Caco-2 (cell line): ENCODE data around the gene TNFRSF25. TPM values are rescaled to one million over a fixed set of nuclear protein-coding genes. Genes with fewer than 3 reads are reported as not detected.

Source experiments
- Bru-seq: library from RNA; stranded (reverse); fragments of 400-500 nt; gene quantifications from one replicate; lab custom pipeline; 2021; lab: Mats Ljungman, UMichigan
- BruChase-seq, 2 experiments: library from RNA; stranded (reverse); fragments of 400-500 nt; gene quantifications; one replicate each; lab custom pipeline; 2021; lab: Mats Ljungman, UMichigan
- BruUV-seq: library from RNA; stranded (reverse); fragments of 400-500 nt; replicated peaks from 2 replicates; lab custom pipeline; 2021; lab: Mats Ljungman, UMichigan
- CTCF ChIA-PET: fragments of 300-600 bp; sonication (Branson Sonifier 250); formaldehyde crosslinking; loops from one replicate; lab custom pipeline; 2022; ENCODE audit warnings: antibody characterized with exemption; lab: Charles Lee
- POLR2A ChIA-PET: fragments of 300-600 bp; sonication (Branson Sonifier 250); formaldehyde crosslinking; loops from one replicate; lab custom pipeline; 2022; ENCODE audit warnings: antibody characterized with exemption; lab: Charles Lee
- DNase-seq, 2 experiments: peaks; one replicate each; pipeline versions ENCODE4 v3.0.0 to v3.0.0-alpha.2; 2020 to 2022
- H3K27me3 ChIP-seq: replicated peaks from 2 replicates; pipeline ENCODE4 v1.6.0; 2011; ENCODE audit warnings: low read length; ENCODE audit not compliant: control insufficient read depth, insufficient read depth
- H3K36me3 ChIP-seq: 2 replicates; pipeline ENCODE4 v1.5.1; 2011; ENCODE audit warnings: low read length; ENCODE audit not compliant: control insufficient read depth, insufficient read depth
- H3K4me1 ChIP-seq: fragments of 250-450 bp; sonication (Bioruptor Pico); 2 replicates; pipeline ENCODE4 v1.5.1; 2020; ENCODE audit warnings: mild to moderate bottlenecking
- H3K4me3 ChIP-seq: 2 replicates; pipeline ENCODE4 v1.5.1; 2011; ENCODE audit warnings: low read depth, mild to moderate bottlenecking, control low read depth, low read length
- H3K9me3 ChIP-seq: fragments of 250-450 bp; sonication (Bioruptor Pico); 2 replicates; pipeline ENCODE4 v1.5.1; 2020; ENCODE audit warnings: mild to moderate bottlenecking, moderate library complexity
- H3K27ac Mint-ChIP-seq: one replicate; pipeline ENCODE4 v1.8.0; 2022; ENCODE audit warnings: mixed read lengths; ENCODE audit not compliant: unreplicated experiment
- H3K27me3 Mint-ChIP-seq: one replicate; pipeline ENCODE4 v1.8.0; 2022; ENCODE audit warnings: mixed read lengths; ENCODE audit not compliant: insufficient read depth, unreplicated experiment
- H3K36me3 Mint-ChIP-seq: one replicate; pipeline ENCODE4 v1.8.0; 2022; ENCODE audit warnings: mild to moderate bottlenecking, mixed read lengths; ENCODE audit not compliant: insufficient read depth, unreplicated experiment
- H3K4me1 Mint-ChIP-seq: one replicate; pipeline ENCODE4 v1.8.0; 2022; ENCODE audit warnings: low read depth, mixed read lengths; ENCODE audit not compliant: unreplicated experiment
- H3K4me3 Mint-ChIP-seq: one replicate; pipeline ENCODE4 v1.8.0; 2022; ENCODE audit warnings: mild to moderate bottlenecking, moderate library complexity, mixed read lengths; ENCODE audit not compliant: unreplicated experiment
- H3K9me3 Mint-ChIP-seq: one replicate; pipeline ENCODE4 v1.8.0; 2022; ENCODE audit warnings: mixed read lengths; ENCODE audit not compliant: unreplicated experiment
- CTCF ChIP-seq, 2 experiments: fragments of 200-600 bp in 1 of 2; IDR thresholded peaks; 1 replicate in 1 of 2; 2 replicates in 1 of 2; pipeline versions ENCODE4 v1.5.1 to v1.8.0; 2011 to 2022; ENCODE audit warnings: antibody characterized with exemption in 1 of 2, control low read depth in 1 of 2, inconsistent platforms in 1 of 2, low read depth in 1 of 2, low read length in 1 of 2, mild to moderate bottlenecking in 1 of 2, moderate library complexity in 1 of 2; ENCODE audit not compliant: insufficient read depth in 1 of 2, severe bottlenecking in 1 of 2, unreplicated experiment in 1 of 2
- intact Hi-C: fragments of 100-400 bp; cut with micrococcal nuclease; formaldehyde crosslinking; loops from one replicate; pipeline ENCODE4 v1.10.0; 2022; ENCODE audit not compliant: unreplicated experiment
- long read RNA-seq: library from polyadenylated mRNA; stranded (forward); transcript quantifications from one replicate; pipeline ENCODE4 v2.0.0, GENCODE V29; 2022
- total RNA-seq: library from RNA; stranded (reverse); gene quantifications from 2 replicates; pipeline ENCODE4 v1.2.3, GENCODE V29; 2022

TNFRSF25 gene, protein sequence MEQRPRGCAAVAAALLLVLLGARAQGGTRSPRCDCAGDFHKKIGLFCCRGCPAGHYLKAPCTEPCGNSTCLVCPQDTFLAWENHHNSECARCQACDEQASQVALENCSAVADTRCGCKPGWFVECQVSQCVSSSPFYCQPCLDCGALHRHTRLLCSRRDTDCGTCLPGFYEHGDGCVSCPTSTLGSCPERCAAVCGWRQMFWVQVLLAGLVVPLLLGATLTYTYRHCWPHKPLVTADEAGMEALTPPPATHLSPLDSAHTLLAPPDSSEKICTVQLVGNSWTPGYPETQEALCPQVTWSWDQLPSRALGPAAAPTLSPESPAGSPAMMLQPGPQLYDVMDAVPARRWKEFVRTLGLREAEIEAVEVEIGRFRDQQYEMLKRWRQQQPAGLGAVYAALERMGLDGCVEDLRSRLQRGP
- total RNA-seq (15.0 and 16.3 TPM in 2 replicates), Bru-seq, nascent RNA (percentile 48 among the genes with signal in this experiment), BruChase-seq, experiment 1, labeled RNA remaining after a 2-hour chase (percentile 62 among the genes with signal in this experiment), BruChase-seq, experiment 2, labeled RNA remaining after a 6-hour chase (percentile 73 among the genes with signal in this experiment)
- long read RNA-seq, partial matches to known transcripts, result 0 of 7 reads
- long read RNA-seq, other reads (novel, unspliced or antisense), result 3 of 7 reads

GRCh38 chr1:6466023-6466422, at the start of gene TNFRSF25:
TNFRSF25 (minus strand) TSS chr1:6466173; CDS start chr1:6466107, 66 bp downstream.
- no peaks in the 10 kb centered on the region for H3K9me3 Mint-ChIP-seq
- H3K4me1 Mint-ChIP-seq, result no peaks in the 10 kb centered on the region
- no peaks in the 10 kb centered on the region for H3K9me3 ChIP-seq
- no peaks in the 10 kb centered on the region for H3K4me1 ChIP-seq
- BruUV-seq, result no TSS peak
- ChIA-PET POLR2A (no interaction called here), CTCF (no interaction called here)
- no peak for DNase-seq
- intact Hi-C loops, result no loop called here
- no peak within 1 kb of the TSS for H3K4me3 Mint-ChIP-seq
- TF ChIP-seq CTCF (IDR thresholded peaks at IDR 0.05; ENCODE audit: insufficient read depth in 1 of 2, low read depth in 1 of 2, low read length in 1 of 2, severe bottlenecking in 1 of 2, unreplicated experiment in 1 of 2), result no peak
- H3K36me3 ChIP-seq, result peaks cover 5% of the 10 kb centered on the region
- H3K27me3 ChIP-seq, result no peaks in the 10 kb centered on the region
- H3K27ac Mint-ChIP-seq, result no peak within 1 kb of the TSS
- H3K36me3 Mint-ChIP-seq, result peaks cover 7% of the 10 kb centered on the region
- H3K4me3 ChIP-seq, result no peak within 1 kb of the TSS
- H3K27me3 Mint-ChIP-seq, result no peaks in the 10 kb centered on the region

DNA sequence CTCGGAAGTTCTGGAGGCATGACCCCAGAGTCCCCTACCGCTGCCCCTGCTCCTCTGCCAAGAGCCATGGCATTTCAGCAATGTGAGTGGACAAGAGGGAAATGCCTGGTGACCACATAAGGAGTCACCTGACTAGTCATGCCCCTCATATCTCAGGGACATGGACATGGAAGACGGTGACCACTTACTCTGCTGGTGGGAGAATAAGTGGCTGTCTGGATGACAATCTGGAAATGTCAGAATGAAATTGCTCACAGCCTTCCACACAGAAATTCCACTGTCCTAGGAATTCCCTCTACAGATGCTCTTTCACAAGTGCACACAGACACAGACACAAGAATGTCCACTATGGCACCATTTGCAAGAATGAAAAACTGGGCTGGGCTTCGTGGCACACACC, 49.8 kb upstream of the TNFRSF25 start:
- H3K4me1 ChIP-seq, result peaks cover 3% of the 10 kb centered on the region; the same call in 1 of the 2 replicates
- DNase-seq, result no peak
- no TSS peak for BruUV-seq
- no peaks in the 10 kb centered on the region for H3K27me3 Mint-ChIP-seq
- intact Hi-C loops, result no loop called here
- H3K9me3 Mint-ChIP-seq, result no peaks in the 10 kb centered on the region
- no peaks in the 10 kb centered on the region for H3K36me3 ChIP-seq
- H3K27ac Mint-ChIP-seq, result no peak overlapping the region
- H3K9me3 ChIP-seq, result no peaks in the 10 kb centered on the region
- no peaks in the 10 kb centered on the region for H3K27me3 ChIP-seq
- no peaks in the 10 kb centered on the region for H3K36me3 Mint-ChIP-seq
- ChIA-PET POLR2A (no interaction called here), CTCF (no interaction called here)
- H3K4me3 Mint-ChIP-seq, result no peak overlapping the region
- H3K4me3 ChIP-seq, result no peak overlapping the region
- no peak for TF ChIP-seq CTCF (IDR thresholded peaks at IDR 0.05; ENCODE audit: insufficient read depth in 1 of 2, low read depth in 1 of 2, low read length in 1 of 2, severe bottlenecking in 1 of 2, unreplicated experiment in 1 of 2)
- H3K4me1 Mint-ChIP-seq, result no peaks in the 10 kb centered on the region

GRCh38 chr1:6513320-6513801, 47.4 kb upstream of the TNFRSF25 start:
- H3K27ac Mint-ChIP-seq, result no peak overlapping the region
- POLR2A ChIA-PET, result no interaction called here
- Histone ChIP-seq H3K4me1 (peaks cover 3% of the 10 kb centered on the region; the same call in 1 of the 2 replicates), H3K27me3 (no peaks in the 10 kb centered on the region), H3K36me3 (no peaks in the 10 kb centered on the region), H3K4me3 (no peak overlapping the region), H3K9me3 (no peaks in the 10 kb centered on the region)
- no peak for DNase-seq
- CTCF ChIA-PET, result no interaction called here
- no peak overlapping the region for H3K4me3 Mint-ChIP-seq
- no peaks in the 10 kb centered on the region for H3K4me1 Mint-ChIP-seq
- TF ChIP-seq CTCF (IDR thresholded peaks at IDR 0.05; ENCODE audit: insufficient read depth in 1 of 2, low read depth in 1 of 2, low read length in 1 of 2, severe bottlenecking in 1 of 2, unreplicated experiment in 1 of 2), result no peak
- no peaks in the 10 kb centered on the region for H3K27me3 Mint-ChIP-seq
- no peaks in the 10 kb centered on the region for H3K36me3 Mint-ChIP-seq
- intact Hi-C loops, result no loop called here
- no TSS peak for BruUV-seq
- H3K9me3 Mint-ChIP-seq, result no peaks in the 10 kb centered on the region
